H1 (cell line): Measurements from ENCODE around the gene JTB. TPM values are rescaled to one million over a fixed set of nuclear protein-coding genes. Genes with fewer than 3 reads are reported as not detected.

Experiments used
- CTCF ChIA-PET: fragments of 300-600 bp; sonication (Branson Sonifier 250); formaldehyde crosslinking; loops from one replicate; lab custom pipeline; 2021; ENCODE audit not compliant: partially characterized antibody; lab: Charles Lee
- POLR2A ChIA-PET: fragments of 300-600 bp; sonication (Branson Sonifier 250); formaldehyde crosslinking; loops from one replicate; lab custom pipeline; 2021; ENCODE audit warnings: inconsistent platforms; ENCODE audit not compliant: partially characterized antibody; lab: Charles Lee
- DNase-seq, 2 experiments: peaks; one replicate each; pipeline versions ENCODE4 v3.0.0 to v3.0.0-alpha.2; 2010 to 2022; ENCODE audit warnings: low spot score in 2 of 2, low read depth in 1 of 2, mixed read lengths in 1 of 2
- FAIRE-seq: peaks from 2 replicates; lab custom pipeline; 2011; peaks lifted over from hg19 to GRCh38; lab: Jason Lieb, UNC
- H2AFZ ChIP-seq: 2 replicates; pipeline ENCODE4 v1.8.1; 2012; ENCODE audit warnings: low read length, inconsistent platforms
- H2AK5ac ChIP-seq: 2 replicates; pipeline ENCODE4 v1.6.1; 2013; ENCODE audit warnings: low read depth, low read length
- H2BK120ac ChIP-seq: replicated peaks from 2 replicates; pipeline ENCODE3; 2013; ENCODE audit warnings: low read depth, low read length, inconsistent platforms
- H2BK12ac ChIP-seq: 2 replicates; pipeline ENCODE4 v1.6.1; 2013; ENCODE audit warnings: low read depth, low read length
- H2BK15ac ChIP-seq: 2 replicates; pipeline ENCODE4 v1.6.1; 2013; ENCODE audit warnings: low read length
- H2BK20ac ChIP-seq: 2 replicates; pipeline ENCODE4 v1.6.1; 2013; ENCODE audit warnings: low read length
- H2BK5ac ChIP-seq: 2 replicates; pipeline ENCODE4 v1.6.1; 2013; ENCODE audit warnings: low read depth, low read length
- H3K14ac ChIP-seq: 2 replicates; pipeline ENCODE4 v1.6.1; 2013; ENCODE audit warnings: inconsistent platforms; ENCODE audit not compliant: insufficient read length
- H3K18ac ChIP-seq: 2 replicates; pipeline ENCODE4 v1.6.1; 2013; ENCODE audit warnings: low read length; ENCODE audit errors: extremely low read depth
- H3K23ac ChIP-seq: 2 replicates; pipeline ENCODE4 v1.6.1; 2013; ENCODE audit warnings: inconsistent platforms; ENCODE audit not compliant: insufficient read length
- H3K23me2 ChIP-seq: 2 replicates; pipeline ENCODE4 v1.6.1; 2013; ENCODE audit warnings: low read depth, low read length
- H3K27ac ChIP-seq: 2 replicates; pipeline ENCODE4 v1.6.1; 2011; ENCODE audit warnings: low read depth, low read length, inconsistent platforms
- H3K27me3 ChIP-seq, 4 experiments: replicated peaks in 1 of 4; 1 replicate in 1 of 4; 2 replicates in 3 of 4; pipeline versions ENCODE4 v1.6.1 to v1.8.1; 2011 to 2013; ENCODE audit warnings: low read length in 3 of 4, mild to moderate bottlenecking in 3 of 4, inconsistent platforms in 2 of 4, mixed read lengths in 2 of 4, moderate library complexity in 1 of 4; ENCODE audit not compliant: control insufficient read depth in 3 of 4, insufficient read depth in 3 of 4; ENCODE audit errors: extremely low read depth in 1 of 4
- H3K36me3 ChIP-seq, 4 experiments: 2 replicates each; pipeline versions ENCODE4 v1.6.1 to v1.8.1; 2011 to 2013; ENCODE audit warnings: mild to moderate bottlenecking in 4 of 4, low read length in 3 of 4, moderate library complexity in 2 of 4, control low read depth in 1 of 4, inconsistent platforms in 1 of 4; ENCODE audit not compliant: insufficient read depth in 4 of 4, control insufficient read depth in 2 of 4
- H3K4ac ChIP-seq: replicated peaks from 2 replicates; pipeline ENCODE3; 2013; ENCODE audit warnings: low read length, low read depth, mixed read lengths, inconsistent platforms; ENCODE audit not compliant: insufficient read length
- H3K4me1 ChIP-seq, 4 experiments: replicated peaks in 1 of 4; 1 replicate in 1 of 4; 2 replicates in 3 of 4; pipeline versions ENCODE4 v1.6.1 to v1.8.1; 2011 to 2013; ENCODE audit warnings: low read length in 3 of 4, inconsistent platforms in 2 of 4, mixed read lengths in 1 of 4; ENCODE audit not compliant: insufficient read depth in 4 of 4, control insufficient read depth in 3 of 4
- H3K4me2 ChIP-seq, 2 experiments: 2 replicates each; pipeline versions ENCODE4 v1.6.1 to v1.8.1; 2011 to 2013; ENCODE audit warnings: low read depth in 2 of 2, low read length in 2 of 2, control low read depth in 1 of 2, inconsistent platforms in 1 of 2, mild to moderate bottlenecking in 1 of 2; ENCODE audit not compliant: insufficient read depth in 1 of 2
- H3K4me3 ChIP-seq, 4 experiments: fragments of 200-600, 300-600 bp in 1 of 4; sonication (generic), shearing (Covaris generic), sonication (Bioruptor Twin) in 1 of 4; 2 replicates each; pipeline versions ENCODE4 v1.5.1 to v1.8.1; 2011 to 2016; ENCODE audit warnings: low read length in 4 of 4, low read depth in 3 of 4, control low read depth in 2 of 4, inconsistent platforms in 2 of 4, mild to moderate bottlenecking in 2 of 4, mixed read lengths in 1 of 4, moderate library complexity in 1 of 4; ENCODE audit not compliant: insufficient read depth in 2 of 4; ENCODE audit errors: extremely low read depth in 1 of 4
- H3K56ac ChIP-seq: replicated peaks from 2 replicates; pipeline ENCODE3; 2013; ENCODE audit warnings: low read depth, mild to moderate bottlenecking, mixed read lengths, low read length, inconsistent platforms; ENCODE audit not compliant: insufficient read length
- H3K79me1 ChIP-seq: 2 replicates; pipeline ENCODE4 v1.6.1; 2013; ENCODE audit warnings: low read depth, low read length, control low read depth
- H3K79me2 ChIP-seq, 2 experiments: 2 replicates each; pipeline versions ENCODE4 v1.6.1 to v1.8.1; 2012 to 2013; ENCODE audit warnings: low read length in 2 of 2, mild to moderate bottlenecking in 2 of 2, inconsistent platforms in 1 of 2; ENCODE audit not compliant: insufficient read depth in 2 of 2, control insufficient read depth in 1 of 2
- H3K9ac ChIP-seq, 4 experiments: replicated peaks in 1 of 4; 1 replicate in 1 of 4; 2 replicates in 3 of 4; pipeline versions ENCODE4 v1.6.1 to v1.8.1; 2011 to 2013; ENCODE audit warnings: low read depth in 3 of 4, low read length in 3 of 4, control low read depth in 2 of 4, mild to moderate bottlenecking in 2 of 4, moderate library complexity in 2 of 4, inconsistent platforms in 1 of 4; ENCODE audit errors: extremely low read depth in 1 of 4
- H3K9me3 ChIP-seq, 2 experiments: 2 replicates each; pipeline versions ENCODE4 v1.6.1 to v1.8.1; 2012 to 2013; ENCODE audit warnings: mild to moderate bottlenecking in 2 of 2, moderate library complexity in 2 of 2, control low read depth in 1 of 2, inconsistent platforms in 1 of 2, low read depth in 1 of 2, low read length in 1 of 2, mixed read lengths in 1 of 2; ENCODE audit not compliant: insufficient read depth in 2 of 2
- H4K20me1 ChIP-seq, 2 experiments: replicated peaks in 1 of 2; 2 replicates each; pipeline versions ENCODE3 to v1.8.1; 2011 to 2013; ENCODE audit warnings: inconsistent platforms in 2 of 2, low read length in 2 of 2, mild to moderate bottlenecking in 1 of 2; ENCODE audit not compliant: insufficient read depth in 2 of 2, control insufficient read depth in 1 of 2
- H4K5ac ChIP-seq: 2 replicates; pipeline ENCODE4 v1.6.1; 2013; ENCODE audit warnings: low read length, low read depth, mixed read lengths, inconsistent platforms; ENCODE audit not compliant: insufficient read length
- H4K8ac ChIP-seq: 2 replicates; pipeline ENCODE4 v1.8.0; 2013; ENCODE audit warnings: mild to moderate bottlenecking, moderate library complexity, low read length, inconsistent platforms; ENCODE audit not compliant: insufficient read depth; ENCODE audit errors: extremely low read depth
- H4K91ac ChIP-seq: replicated peaks from 2 replicates; pipeline ENCODE3; 2013; ENCODE audit warnings: low read length, mixed read lengths, inconsistent platforms; ENCODE audit not compliant: insufficient read length
- BCL11A ChIP-seq, 2 experiments: IDR thresholded peaks; one replicate each; pipeline ENCODE4 v1.6.1; 2011; ENCODE audit warnings: low read depth in 2 of 2, low read length in 2 of 2, mild to moderate bottlenecking in 2 of 2
- EZH2 ChIP-seq: fragments of 200-600 bp; sonication (generic); IDR thresholded peaks from 2 replicates; pipeline ENCODE4 v1.7.1; 2012; ENCODE audit warnings: low read depth, mild to moderate bottlenecking, moderate library complexity, low read length, inconsistent platforms; ENCODE audit not compliant: severe bottlenecking
- HDAC2 ChIP-seq, 2 experiments: fragments of 300-600 bp in 1 of 2; sonication (generic) in 1 of 2; IDR thresholded peaks; 2 replicates each; pipeline ENCODE4 v1.6.1; 2011 to 2012; ENCODE audit warnings: low read depth in 2 of 2, low read length in 2 of 2, mild to moderate bottlenecking in 2 of 2, moderate library complexity in 2 of 2, borderline replicate concordance in 1 of 2, inconsistent platforms in 1 of 2
- KDM5A ChIP-seq: fragments of 200-600 bp; IDR thresholded peaks from 2 replicates; pipeline ENCODE4 v1.7.1; 2012; ENCODE audit warnings: mild to moderate bottlenecking, low read length, inconsistent platforms, mixed read lengths
- SP4 ChIP-seq: IDR thresholded peaks from 2 replicates; pipeline ENCODE4 v1.6.1; 2012; ENCODE audit warnings: low read length, inconsistent platforms
- TEAD4 ChIP-seq: IDR thresholded peaks from 2 replicates; pipeline ENCODE4 v1.6.1; 2012; ENCODE audit warnings: low read depth, low read length, inconsistent platforms, mixed read lengths
- WGBS, 2 experiments: shearing (Covaris generic) in 1 of 2; methylation state at CpG; one replicate each; pipeline versions ENCODE4 v1.1.6 to v1.1.7; 2013 to 2015; ENCODE audit warnings: low lambda C conversion rate in 2 of 2, mixed read lengths in 2 of 2, inconsistent platforms in 1 of 2, low coverage in 1 of 2, missing lambda C conversion rate in 1 of 2; ENCODE audit not compliant: insufficient replicate concordance in 2 of 2, insufficient coverage in 1 of 2, insufficient read length in 1 of 2; ENCODE audit errors: extremely low coverage in 1 of 2, missing lambda C conversion rate in 1 of 2; 5-methylcytosine and 5-hydroxymethylcytosine counted together
- polyA plus RNA-seq, 7 experiments: library from polyadenylated mRNA; depleted of rRNA in 3 of 7; stranded (reverse) in 5 of 7; unstranded in 2 of 7; fragments of >200 nt in 5 of 7; fragments of 200-250 nt in 2 of 7; gene quantifications; 1 replicate in 5 of 7; 2 replicates in 1 of 7; 4 replicates in 1 of 7; pipeline versions ENCODE4 v1.2.1 to v1.2.3, GENCODE V29; 2011 to 2013; ENCODE audit warnings: missing spikeins in 2 of 7, mixed read lengths in 2 of 7
- total RNA-seq: library from RNA; stranded (reverse); fragmentation: NEBNext Ultra II Directional; extraction: Animal tissue kit (Norgen Biotek cat#: 25700); gene quantifications from 2 replicates; pipeline ENCODE4 v1.2.1, GENCODE V29; 2021
- TF ChIP-seq, protein P1 (sequence below), 3 experiments: IDR thresholded peaks; 1 replicate in 2 of 3; 2 replicates in 1 of 3; pipeline versions ENCODE4 v1.5.1 to v1.6.1; 2011; ENCODE audit warnings: low read length in 3 of 3, mild to moderate bottlenecking in 3 of 3, inconsistent platforms in 2 of 3, low read depth in 1 of 3, moderate library complexity in 1 of 3; ENCODE audit not compliant: insufficient read depth in 1 of 3; ENCODE audit errors: control extremely low read depth in 1 of 3

The JTB gene
- total and polyA plus RNA-seq, 2 of the 8 experiments (the other 6 are each of a cell fraction or from before 2014, with no cell fraction given): 91.1 to 122 TPM

DNA sequence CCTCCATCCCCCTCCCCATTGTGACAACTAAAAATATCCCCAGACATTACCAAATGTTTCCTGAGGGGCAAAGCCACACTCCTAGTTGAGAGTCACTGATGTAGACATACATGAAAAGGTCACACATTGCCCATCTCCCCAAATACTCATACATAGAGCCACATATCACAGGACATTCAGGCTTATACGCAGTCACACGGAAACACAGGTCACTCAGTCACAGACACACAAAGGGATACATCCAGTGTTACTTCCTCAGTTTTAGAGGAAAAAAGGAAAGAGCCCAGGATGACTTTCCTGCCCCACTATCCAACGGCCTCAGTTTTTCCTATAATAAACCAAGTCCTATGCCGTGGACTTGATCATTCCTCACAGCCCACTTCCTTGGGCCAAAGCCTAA, 16.1 kb downstream of the JTB start:
- no peak for TF ChIP-seq KDM5A
- TF ChIP-seq BCL11A (IDR thresholded peaks at IDR 0.05; ENCODE audit: low read depth in 2 of 2, low read length in 2 of 2): no peak
- no peak for TF ChIP-seq TEAD4
- TF ChIP-seq EZH2: no peak
- no peak for TF ChIP-seq SP4
- no peak for TF ChIP-seq HDAC2 (IDR thresholded peaks at IDR 0.05; ENCODE audit: borderline replicate concordance in 1 of 2, low read depth in 2 of 2, low read length in 2 of 2)
- TF ChIP-seq, protein P1, sequence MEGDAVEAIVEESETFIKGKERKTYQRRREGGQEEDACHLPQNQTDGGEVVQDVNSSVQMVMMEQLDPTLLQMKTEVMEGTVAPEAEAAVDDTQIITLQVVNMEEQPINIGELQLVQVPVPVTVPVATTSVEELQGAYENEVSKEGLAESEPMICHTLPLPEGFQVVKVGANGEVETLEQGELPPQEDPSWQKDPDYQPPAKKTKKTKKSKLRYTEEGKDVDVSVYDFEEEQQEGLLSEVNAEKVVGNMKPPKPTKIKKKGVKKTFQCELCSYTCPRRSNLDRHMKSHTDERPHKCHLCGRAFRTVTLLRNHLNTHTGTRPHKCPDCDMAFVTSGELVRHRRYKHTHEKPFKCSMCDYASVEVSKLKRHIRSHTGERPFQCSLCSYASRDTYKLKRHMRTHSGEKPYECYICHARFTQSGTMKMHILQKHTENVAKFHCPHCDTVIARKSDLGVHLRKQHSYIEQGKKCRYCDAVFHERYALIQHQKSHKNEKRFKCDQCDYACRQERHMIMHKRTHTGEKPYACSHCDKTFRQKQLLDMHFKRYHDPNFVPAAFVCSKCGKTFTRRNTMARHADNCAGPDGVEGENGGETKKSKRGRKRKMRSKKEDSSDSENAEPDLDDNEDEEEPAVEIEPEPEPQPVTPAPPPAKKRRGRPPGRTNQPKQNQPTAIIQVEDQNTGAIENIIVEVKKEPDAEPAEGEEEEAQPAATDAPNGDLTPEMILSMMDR (IDR thresholded peaks at IDR 0.05; ENCODE audit: control extremely low read depth in 1 of 3, insufficient read depth in 1 of 3, low read depth in 1 of 3, low read length in 3 of 3): no peak
- TF ChIP-seq, all 59 proteins: peak for 0
- no peak overlapping the region for H2BK120ac ChIP-seq
- peaks cover 11 to 26% (median 19%) of the 10 kb centered on the region in 4 experiments for H3K36me3 ChIP-seq
- H3K79me2 ChIP-seq: peaks cover 28 to 51% of the 10 kb centered on the region in 2 experiments
- no peak overlapping the region for H4K5ac ChIP-seq
- no peak overlapping the region for H2BK12ac ChIP-seq
- no peak overlapping the region for H3K23ac ChIP-seq
- no peak overlapping the region; the same call in 1 of the 2 replicates for H3K18ac ChIP-seq
- WGBS, 2 experiments: 83% methylated on average over 4 of the region's 4 CpGs; no CpG with 5 or more reads in 1 of the 2 experiments
- H4K20me1 ChIP-seq: peaks cover 2 to 5% of the 10 kb centered on the region in 2 experiments
- peak overlapping the region; percentile 10 for H3K4ac ChIP-seq
- H3K4me2 ChIP-seq: peak overlapping the region; percentile 95 to 98
- no peak overlapping the region for H2AFZ ChIP-seq
- peak overlapping the region; percentile 91; the same call in 1 of the 2 replicates for H2BK5ac ChIP-seq
- H2BK20ac ChIP-seq: no peak overlapping the region
- H3K4me3 ChIP-seq: peak overlapping the region; percentile 53 to 89 (median 84); a peak in 6 of 8 replicates
- H3K4me1 ChIP-seq: peaks cover 7 to 19% (median 13%) of the 10 kb centered on the region in 4 experiments
- H3K56ac ChIP-seq: no peak overlapping the region
- H3K23me2 ChIP-seq: peaks cover 28% of the 10 kb centered on the region
- CTCF ChIA-PET: interaction anchor here (1.9 kb wide), 1 partner anchor 135 kb away, joined by 4 read pairs; no protein-coding TSS in a partner anchor
- H3K9ac ChIP-seq: peak overlapping the region; percentile 45 to 93 (median 83)
- no peaks in the 10 kb centered on the region for H3K27me3 ChIP-seq
- H2AK5ac ChIP-seq: 0 out of 2 replicates have a peak overlapping the region, but pooled peaks have one; percentile 71
- FAIRE-seq (no peak), DNase-seq (no peak)
- H3K79me1 ChIP-seq: peaks cover 15% of the 10 kb centered on the region
- no peak overlapping the region for H4K91ac ChIP-seq
- no peak overlapping the region for H3K14ac ChIP-seq
- no peak overlapping the region for H4K8ac ChIP-seq
- H3K27ac ChIP-seq: peak overlapping the region; percentile 6; the same call in 1 of the 2 replicates
- H3K9me3 ChIP-seq: no peaks in the 10 kb centered on the region
- H2BK15ac ChIP-seq: no peak overlapping the region
- POLR2A ChIA-PET: interaction anchor here (1.0 to 15.7 kb wide), 6 partner anchors 15 to 39 kb away, joined by 4 to 454 read pairs (median 67); partner anchors contain the start of genes DENND4B, GATAD2B, JTB and RAB13
